K562 (cell line): Measurements from ENCODE around the gene FMNL1. TPM values are rescaled to one million over a fixed set of nuclear protein-coding genes. Genes with fewer than 3 reads are reported as not detected.

ENCODE experiments used
- ATAC-seq: fragments of 200-7000 bp; cut with Tn5 transposase; 3 replicates; pipeline ENCODE4 v1.9.1; 2020; ENCODE audit warnings: moderate library complexity
- BruUV-seq: library from RNA; stranded (reverse); fragments of 400-500 nt; replicated peaks from 2 replicates; lab custom pipeline; 2021; lab: Mats Ljungman, UMichigan
- CTCF ChIA-PET: fragments of 300-600 bp; formaldehyde crosslinking; extraction: SDS; loops from one replicate; lab custom pipeline; 2021; ENCODE audit warnings: low intra/inter-chr PET ratio; lab: Yijun Ruan, JAX
- POLR2A ChIA-PET: fragments of 300-600, 350-650 bp; sonication (Branson Sonifier 250); formaldehyde crosslinking; extraction: SDS; loops from one replicate; lab custom pipeline; 2021; ENCODE audit warnings: antibody characterized with exemption, inconsistent platforms; lab: Yijun Ruan, JAX
- DNase-seq, 4 experiments: peaks; one replicate each; pipeline versions ENCODE4 v3.0.0 to v3.0.0-alpha.2; 2011 to 2018; ENCODE audit warnings: low spot score in 3 of 4, mixed read lengths in 3 of 4; ENCODE audit errors: extremely low read depth in 1 of 4
- FAIRE-seq: peaks from 2 replicates; lab custom pipeline; 2011; peaks lifted over from hg19 to GRCh38; lab: Jason Lieb, UNC
- H2AFZ ChIP-seq: 2 replicates; pipeline ENCODE4 v1.6.0; 2011; ENCODE audit warnings: low read depth, low read length, control low read depth, inconsistent platforms
- H3K27ac ChIP-seq: fragments of 200-600 bp; 3 replicates; pipeline ENCODE4 v1.8.0; 2011; ENCODE audit warnings: low read depth, mild to moderate bottlenecking, control low read depth, inconsistent platforms, low read length, moderate library complexity, mixed read lengths; ENCODE audit errors: extremely low read depth
- H3K27me3 ChIP-seq, 2 experiments: fragments of 300-600 bp in 1 of 2; 2 replicates in 1 of 2; 3 replicates in 1 of 2; pipeline versions ENCODE4 v1.6.0 to v1.8.0; 2011; ENCODE audit warnings: inconsistent platforms in 2 of 2, low read length in 2 of 2, mild to moderate bottlenecking in 1 of 2, mixed read lengths in 1 of 2, moderate library complexity in 1 of 2; ENCODE audit not compliant: control insufficient read depth in 2 of 2, insufficient read depth in 2 of 2
- H3K36me3 ChIP-seq: fragments of 300-600 bp; 3 replicates; pipeline ENCODE4 v1.8.0; 2011; ENCODE audit warnings: mild to moderate bottlenecking, low read length, inconsistent platforms; ENCODE audit not compliant: control insufficient read depth, insufficient read depth
- H3K4me1 ChIP-seq, 2 experiments: fragments of 200-600 bp in 1 of 2; replicated peaks in 1 of 2; 2 replicates in 1 of 2; 3 replicates in 1 of 2; pipeline versions ENCODE4 v1.5.1 to v1.8.0; 2011; ENCODE audit warnings: inconsistent platforms in 2 of 2, low read length in 2 of 2, mild to moderate bottlenecking in 1 of 2, mixed read lengths in 1 of 2, moderate library complexity in 1 of 2; ENCODE audit not compliant: control insufficient read depth in 2 of 2, insufficient read depth in 2 of 2
- H3K4me2 ChIP-seq: 2 replicates; pipeline ENCODE4 v1.6.1; 2011; ENCODE audit warnings: low read length, control low read depth, inconsistent platforms, mixed read lengths; ENCODE audit not compliant: insufficient read depth
- H3K4me3 ChIP-seq: fragments of 200-600 bp; sonication (generic), shearing (Covaris generic); 2 replicates; pipeline ENCODE4 v1.5.1; 2016; ENCODE audit warnings: control low read depth, inconsistent platforms
- H3K79me2 ChIP-seq: fragments of 200-600 bp; 3 replicates; pipeline ENCODE4 v1.8.0; 2011; ENCODE audit warnings: low read length, inconsistent platforms; ENCODE audit not compliant: control insufficient read depth, insufficient read depth
- H3K9ac ChIP-seq, 2 experiments: 2 replicates each; pipeline versions ENCODE4 v1.6.0 to v1.6.1; 2011; ENCODE audit warnings: low read depth in 2 of 2, low read length in 2 of 2, control low read depth in 1 of 2, inconsistent platforms in 1 of 2, mild to moderate bottlenecking in 1 of 2, mixed read lengths in 1 of 2; ENCODE audit not compliant: insufficient read depth in 1 of 2
- H3K9me1 ChIP-seq: one replicate; pipeline ENCODE4 v1.6.0; 2011; ENCODE audit warnings: inconsistent platforms, mild to moderate bottlenecking, low read length, moderate library complexity; ENCODE audit not compliant: control insufficient read depth, insufficient read depth
- H3K9me3 ChIP-seq: replicated peaks from 2 replicates; pipeline ENCODE4 v1.5.1; 2011; ENCODE audit warnings: low read depth, low read length, inconsistent platforms; ENCODE audit not compliant: control insufficient read depth, insufficient read depth
- H4K20me1 ChIP-seq: replicated peaks from 2 replicates; pipeline ENCODE4 v1.6.1; 2011; ENCODE audit warnings: low read length, inconsistent platforms, mixed read lengths; ENCODE audit not compliant: control insufficient read depth, insufficient read depth
- ARID2 ChIP-seq: fragments of 450-650 bp; IDR thresholded peaks from 2 replicates; pipeline ENCODE4 v1.6.1; 2017; ENCODE audit warnings: antibody characterized with exemption, mild to moderate bottlenecking
- NCOA1 ChIP-seq: fragments of 450-650 bp; IDR thresholded peaks from 2 replicates; pipeline ENCODE4 v1.6.1; 2016; ENCODE audit warnings: low read depth
- RCOR1 ChIP-seq, 2 experiments: IDR thresholded peaks; 2 replicates each; pipeline ENCODE4 v1.6.1; 2012; ENCODE audit warnings: low read depth in 2 of 2, low read length in 2 of 2, borderline replicate concordance in 1 of 2, improper control_type of control experiment in 1 of 2
- TBP ChIP-seq: optimal IDR thresholded peaks from 2 replicates; pipeline ENCODE3; 2011; ENCODE audit warnings: low read depth, low read length, improper control_type of control experiment
- ZMIZ1 ChIP-seq, 2 experiments: fragments of 150-350 bp in 1 of 2; IDR thresholded peaks; 2 replicates each; pipeline ENCODE4 v1.6.1; 2012 to 2016; ENCODE audit warnings: low read depth in 2 of 2, low read length in 2 of 2, mild to moderate bottlenecking in 1 of 2, moderate library complexity in 1 of 2
- ZNF318 ChIP-seq, 2 experiments: fragments of 450-650 bp; IDR thresholded peaks; 2 replicates each; pipeline ENCODE4 v1.6.1; 2016; ENCODE audit warnings: mild to moderate bottlenecking in 2 of 2, borderline replicate concordance in 1 of 2, low read depth in 1 of 2, moderate library complexity in 1 of 2
- WGBS: fragments of 100-300 bp; shearing (Covaris generic); methylation state at CpG from one replicate; pipeline ENCODE4 v1.1.6; 2016; ENCODE audit warnings: low coverage, mixed read lengths; ENCODE audit not compliant: insufficient coverage; ENCODE audit errors: missing lambda C conversion rate; 5-methylcytosine and 5-hydroxymethylcytosine counted together
- in situ Hi-C: fragments of 300-500 bp; cut with MboI; formaldehyde crosslinking; loops from 4 replicates; pipeline ENCODE4 v1.15.0; 2018; ENCODE audit warnings: inconsistent platforms, mixed read lengths
- intact Hi-C: fragments of 100-400 bp; cut with micrococcal nuclease; formaldehyde crosslinking; loops from 2 replicates; pipeline ENCODE4 v1.14.2; 2022
- polyA plus RNA-seq, 8 experiments: library from polyadenylated mRNA; depleted of rRNA in 4 of 8; stranded (reverse) in 5 of 8; unstranded in 3 of 8; fragments of >200 nt; fragmentation: Nextera tagmentation in 2 of 8; fragmentation: Illumina TruSeq in 1 of 8; extraction: Ambion mirVana in 2 of 8; extraction: Trizol in 1 of 8; gene quantifications; 2 replicates each; pipeline versions ENCODE4 v1.2.1 to v1.2.3, GENCODE V29; 2011 to 2014; ENCODE audit warnings: inconsistent platforms in 1 of 8, missing spikeins in 1 of 8
- total RNA-seq, 7 experiments: library from RNA; depleted of rRNA in 6 of 7; stranded (reverse); fragments of >200 nt in 6 of 7; fragmentation: Illumina TruSeq in 2 of 7; extraction: Trizol in 2 of 7; gene quantifications; 2 replicates each; pipeline versions ENCODE4 v1.2.1 to v1.2.3, GENCODE V29; 2011 to 2021; ENCODE audit warnings: low replicate concordance in 1 of 7

Gene FMNL1
- total and polyA plus RNA-seq, 9 of the 15 experiments (the other 6 are each of a cell fraction or from before 2014, with no cell fraction given) = 0.70 to 36.6 (median 7.7) TPM

- TF ChIP-seq ZMIZ1 (IDR thresholded peaks at IDR 0.05; ENCODE audit: low read depth in 2 of 2, low read length in 2 of 2) = no peak
These were observed 4.9 kb downstream of the FMNL1 start (continued) for GRCh38 chr17:45226576-45226975.

- intact Hi-C loops (no loop called here), in situ Hi-C loops (no loop called here)
- WGBS = 37% methylated on average over 8 of the region's 8 CpGs
- Histone ChIP-seq H3K27ac (peak overlapping the region; percentile 90; the same call in 2 of the 3 replicates), H3K9me3 (no peaks in the 10 kb centered on the region), H3K36me3 (no peaks in the 10 kb centered on the region), H2AFZ (0 out of 2 replicates have a peak overlapping the region, but pooled peaks have one; percentile 81), H3K9me1 (no peaks in the 10 kb centered on the region), H3K27me3 (no peaks in the 10 kb centered on the region), H4K20me1 (no peaks in the 10 kb centered on the region), H3K4me2 (peak overlapping the region; percentile 82), H3K79me2 (peaks cover 73% of the 10 kb centered on the region), H3K9ac (peak overlapping the region; percentile 77 to 87; a peak in 3 of 4 replicates), H3K4me3 (peak overlapping the region; percentile 20), H3K4me1 (peaks cover 78 to 92% of the 10 kb centered on the region in 2 experiments)
- DNase-seq = peak in 2 of 4 experiments; percentile 68 to 74
- peak; percentile 46 for ATAC-seq
- peak; percentile 75 for FAIRE-seq
- no TSS peak for BruUV-seq
- ChIA-PET CTCF (no interaction called here), POLR2A (interaction anchor here (0.6 to 9.0 kb wide), 7 partner anchors 9 to 113 kb away, joined by 3 to 92 read pairs (median 4); partner anchors contain the start of genes HEXIM1 and HEXIM2)
- TF ChIP-seq ARID2 (no peak), ZNF318 (IDR thresholded peaks at IDR 0.05; ENCODE audit: borderline replicate concordance in 1 of 2, low read depth in 1 of 2) (peak in 1 of 2 experiments; percentile 89; a peak in 2 of 4 replicates), TBP (peak; percentile 13), RCOR1 (IDR thresholded peaks at IDR 0.05; ENCODE audit: borderline replicate concordance in 1 of 2, low read depth in 2 of 2, low read length in 2 of 2) (peak in 1 of 2 experiments; percentile 54; a peak in 1 of 4 replicates), NCOA1 (peak; percentile 41; the same call in 1 of the 2 replicates)
These were observed 5.6 kb downstream of the FMNL1 start for GRCh38 chr17:45227101-45227925.
